ENCODE measurements around the gene DLGAP1.

DNA sequence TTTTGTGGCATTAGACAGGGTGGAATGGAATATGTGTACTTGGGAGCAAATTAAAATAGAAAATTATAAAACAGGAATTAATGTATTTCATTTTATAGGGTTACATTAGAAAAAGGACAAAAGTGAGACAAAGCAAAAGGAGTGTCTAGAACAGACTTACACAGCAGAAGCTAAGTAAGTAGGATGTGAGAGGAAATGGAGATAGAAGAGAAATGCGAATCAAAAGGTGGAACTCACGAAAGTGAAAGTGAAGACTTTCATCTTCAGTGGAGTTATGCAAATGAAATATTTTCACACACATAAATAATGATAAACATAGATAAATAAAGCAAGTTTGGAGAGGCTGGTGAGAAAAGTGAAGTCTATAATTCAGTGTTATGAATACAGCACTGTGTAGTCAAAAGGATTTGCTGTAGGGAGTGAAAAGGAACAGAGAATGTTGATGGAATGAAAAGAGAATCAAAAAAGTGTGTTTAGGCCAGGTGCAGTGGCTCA, 94.8 kb downstream of the DLGAP1 start:
- TF ChIP-seq CTCF (IDR thresholded peaks at IDR 0.05; ENCODE audit: low read depth, low read length) (no peak), POLR2A (IDR thresholded peaks at IDR 0.05; ENCODE audit: extremely low read depth, insufficient read length) (no peak)
- TF ChIP-seq, protein P1, sequence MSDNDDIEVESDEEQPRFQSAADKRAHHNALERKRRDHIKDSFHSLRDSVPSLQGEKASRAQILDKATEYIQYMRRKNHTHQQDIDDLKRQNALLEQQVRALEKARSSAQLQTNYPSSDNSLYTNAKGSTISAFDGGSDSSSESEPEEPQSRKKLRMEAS (IDR thresholded peaks at IDR 0.05; ENCODE audit: low read depth, low read length), result no peak

All from NB4 (cell line).